AG04449 (cell line): ENCODE results near the gene MAD2L2.

Experiments used
- CTCF ChIA-PET: fragments of 350-600 bp; formaldehyde crosslinking; extraction: SDS; loops from one replicate; lab custom pipeline; 2021; ENCODE audit warnings: antibody characterized with exemption; lab: Yijun Ruan, JAX
- POLR2A ChIA-PET: fragments of 400-600, 350-600 bp; formaldehyde crosslinking; extraction: SDS; loops from one replicate; lab custom pipeline; 2020; ENCODE audit warnings: antibody characterized with exemption, inconsistent platforms; lab: Yijun Ruan, JAX
- DNase-seq: peaks from one replicate; pipeline ENCODE4 v3.0.0-alpha.2; 2010; ENCODE audit warnings: low read depth, low spot score
- H3K4me3 ChIP-seq: 2 replicates; pipeline ENCODE4 v1.5.1; 2011; ENCODE audit warnings: low read depth, mild to moderate bottlenecking, control low read depth, low read length
- CTCF ChIP-seq: IDR thresholded peaks from one replicate; pipeline ENCODE4 v1.5.1; 2011; ENCODE audit warnings: mild to moderate bottlenecking, moderate library complexity, low read length, control low read depth, inconsistent platforms; ENCODE audit not compliant: insufficient read depth; ENCODE audit errors: missing control alignments

MAD2L2 gene

GRCh38 chr1:11654939-11655808, 25.8 kb downstream of the MAD2L2 start:
- H3K4me3 ChIP-seq, result peak overlapping the region; percentile 64
- CTCF ChIA-PET, result interaction anchor here (0.7 to 4.7 kb wide), 6 partner anchors 9 to 616 kb away, joined by 3 to 28 read pairs (median 8); partner anchors contain the start of gene FBXO6
- no peak for TF ChIP-seq CTCF
- no peak for DNase-seq
- POLR2A ChIA-PET, result interaction anchor here (1.3 kb wide), 1 partner anchor 9 kb away, joined by 7 read pairs; the partner anchor contains the start of gene FBXO6

- CTCF ChIA-PET, result interaction anchor here (1.5 to 22.2 kb wide), 7 partner anchors 9 to 618 kb away, joined by 6 to 456 read pairs (median 43); partner anchors contain the start of gene FBXO6
- no peak for TF ChIP-seq CTCF
- POLR2A ChIA-PET, result no interaction called here
- peak within 1 kb of the TSS; percentile 64 for H3K4me3 ChIP-seq
- no peak for DNase-seq
These were observed 26.6 kb downstream of the MAD2L2 start, which contains the start of the genes FBXO2 and FBXO44 for GRCh38 chr1:11654137-11654938. TSS of gene FBXO2 (minus strand) at chr1:11654429. CDS start at chr1:11654340, 89 bp downstream. TSS of gene FBXO44 (plus strand) at chr1:11654877. CDS start at chr1:11655836, 959 bp downstream.

- ChIA-PET CTCF (interaction anchor here (0.9 to 22.2 kb wide), 9 partner anchors 8 to 617 kb away, joined by 3 to 456 read pairs (median 28); partner anchors contain the start of gene FBXO6), POLR2A (no interaction called here)
- H3K4me3 ChIP-seq, result peak overlapping the region; percentile 64
- no peak for DNase-seq
- TF ChIP-seq CTCF, result no peak
These were observed 27.1 kb downstream of the MAD2L2 start for GRCh38 chr1:11653861-11654136.

- POLR2A ChIA-PET, result interaction anchor here (0.7 kb wide), 1 partner anchor 479 kb away, joined by 4 read pairs; no protein-coding TSS in a partner anchor
- CTCF ChIA-PET, result interaction anchor here (0.9 to 22.2 kb wide), 9 partner anchors 8 to 617 kb away, joined by 3 to 456 read pairs (median 28); partner anchors contain the start of gene FBXO6
- H3K4me3 ChIP-seq, result no peak overlapping the region
- TF ChIP-seq CTCF, result no peak
- no peak for DNase-seq
These were observed 27.7 kb downstream of the MAD2L2 start for GRCh38 chr1:11653101-11653860.

- no peak for DNase-seq
- POLR2A ChIA-PET, result no interaction called here
- no peak overlapping the region for H3K4me3 ChIP-seq
- CTCF ChIA-PET, result interaction anchor here (1.3 to 22.2 kb wide), 6 partner anchors 11 to 616 kb away, joined by 3 to 456 read pairs (median 66); partner anchors contain the start of gene FBXO6
- TF ChIP-seq CTCF, result no peak
These were observed 28.7 kb downstream of the MAD2L2 start for GRCh38 chr1:11652203-11652780.
